Measurements from ENCODE around the gene PCSK6. TPM values are rescaled to one million over a fixed set of nuclear protein-coding genes. Genes with fewer than 3 reads are reported as not detected.

PCSK6 gene
- total RNA-seq, 1 donor from 2014 or later: 1.3 TPM

- FAIRE-seq (no peak), DNase-seq (ENCODE audit: low read depth) (no peak)
- TF ChIP-seq, protein P1, sequence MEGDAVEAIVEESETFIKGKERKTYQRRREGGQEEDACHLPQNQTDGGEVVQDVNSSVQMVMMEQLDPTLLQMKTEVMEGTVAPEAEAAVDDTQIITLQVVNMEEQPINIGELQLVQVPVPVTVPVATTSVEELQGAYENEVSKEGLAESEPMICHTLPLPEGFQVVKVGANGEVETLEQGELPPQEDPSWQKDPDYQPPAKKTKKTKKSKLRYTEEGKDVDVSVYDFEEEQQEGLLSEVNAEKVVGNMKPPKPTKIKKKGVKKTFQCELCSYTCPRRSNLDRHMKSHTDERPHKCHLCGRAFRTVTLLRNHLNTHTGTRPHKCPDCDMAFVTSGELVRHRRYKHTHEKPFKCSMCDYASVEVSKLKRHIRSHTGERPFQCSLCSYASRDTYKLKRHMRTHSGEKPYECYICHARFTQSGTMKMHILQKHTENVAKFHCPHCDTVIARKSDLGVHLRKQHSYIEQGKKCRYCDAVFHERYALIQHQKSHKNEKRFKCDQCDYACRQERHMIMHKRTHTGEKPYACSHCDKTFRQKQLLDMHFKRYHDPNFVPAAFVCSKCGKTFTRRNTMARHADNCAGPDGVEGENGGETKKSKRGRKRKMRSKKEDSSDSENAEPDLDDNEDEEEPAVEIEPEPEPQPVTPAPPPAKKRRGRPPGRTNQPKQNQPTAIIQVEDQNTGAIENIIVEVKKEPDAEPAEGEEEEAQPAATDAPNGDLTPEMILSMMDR (IDR thresholded peaks at IDR 0.05; ENCODE audit: insufficient read depth, low read depth, low read length): no peak
- TF ChIP-seq EZH2 (IDR thresholded peaks at IDR 0.05; ENCODE audit: insufficient read depth, low read length): no peak
- Histone ChIP-seq H3K4me3 (ENCODE audit: insufficient read depth, low read depth, low read length) (no peak overlapping the region), H3K27ac (ENCODE audit: low read depth, low read length) (no peak overlapping the region), H3K9ac (ENCODE audit: low read length) (no peak overlapping the region), H3K4me1 (ENCODE audit: insufficient read depth, low read length) (no peaks in the 10 kb centered on the region), H3K36me3 (ENCODE audit: insufficient read depth, low read length) (no peaks in the 10 kb centered on the region), H3K9me3 (ENCODE audit: insufficient read depth, low read depth, low read length) (no peaks in the 10 kb centered on the region), H2AFZ (ENCODE audit: low read depth, low read length) (no peak overlapping the region), H4K20me1 (ENCODE audit: insufficient read depth, low read length) (no peaks in the 10 kb centered on the region), H3K79me2 (ENCODE audit: insufficient read depth, low read length) (no peaks in the 10 kb centered on the region), H3K4me2 (ENCODE audit: low read length) (no peak overlapping the region), H3K27me3 (ENCODE audit: insufficient read depth, low read length) (peaks cover 13% of the 10 kb centered on the region)
- Mint-ChIP-seq H3K4me1 (ENCODE audit: low read depth, unreplicated experiment) (peaks cover 4% of the 10 kb centered on the region), H3K36me3 (ENCODE audit: low read depth, unreplicated experiment) (peaks cover 3% of the 10 kb centered on the region), H3K9me3 (ENCODE audit: unreplicated experiment) (no peaks in the 10 kb centered on the region), H3K4me3 (ENCODE audit: unreplicated experiment) (no peak overlapping the region), H3K27ac (ENCODE audit: unreplicated experiment) (no peak overlapping the region), H3K27me3 (ENCODE audit: low read depth, unreplicated experiment) (peaks cover 64% of the 10 kb centered on the region)
Measured at GRCh38 chr15:101496198-101496986, 6.9 kb upstream of the PCSK6 start.

- no peaks in the 10 kb centered on the region for H3K4me1 ChIP-seq (ENCODE audit: insufficient read depth, low read length)
- no peaks in the 10 kb centered on the region for H4K20me1 ChIP-seq (ENCODE audit: insufficient read depth, low read length)
- H3K79me2 ChIP-seq (ENCODE audit: insufficient read depth, low read length): no peaks in the 10 kb centered on the region
- Mint-ChIP-seq H3K27me3 (ENCODE audit: low read depth, unreplicated experiment) (peaks cover 70% of the 10 kb centered on the region), H3K4me1 (ENCODE audit: low read depth, unreplicated experiment) (peaks cover 4% of the 10 kb centered on the region), H3K4me3 (ENCODE audit: unreplicated experiment) (no peak overlapping the region), H3K27ac (ENCODE audit: unreplicated experiment) (no peak overlapping the region), H3K36me3 (ENCODE audit: low read depth, unreplicated experiment) (peaks cover 3% of the 10 kb centered on the region), H3K9me3 (ENCODE audit: unreplicated experiment) (peaks cover 3% of the 10 kb centered on the region)
- H2AFZ ChIP-seq (ENCODE audit: low read depth, low read length): no peak overlapping the region
- DNase-seq (ENCODE audit: low read depth): no peak
- H3K9ac ChIP-seq (ENCODE audit: low read length): no peak overlapping the region
- H3K4me2 ChIP-seq (ENCODE audit: low read length): no peak overlapping the region
- FAIRE-seq: no peak
- H3K9me3 ChIP-seq (ENCODE audit: insufficient read depth, low read depth, low read length): no peaks in the 10 kb centered on the region
- H3K4me3 ChIP-seq (ENCODE audit: insufficient read depth, low read depth, low read length): no peak overlapping the region
- no peaks in the 10 kb centered on the region for H3K36me3 ChIP-seq (ENCODE audit: insufficient read depth, low read length)
- no peak for TF ChIP-seq EZH2 (IDR thresholded peaks at IDR 0.05; ENCODE audit: insufficient read depth, low read length)
- TF ChIP-seq, protein P1 (IDR thresholded peaks at IDR 0.05; ENCODE audit: insufficient read depth, low read depth, low read length): no peak
- no peak overlapping the region for H3K27ac ChIP-seq (ENCODE audit: low read depth, low read length)
- peaks cover 15% of the 10 kb centered on the region for H3K27me3 ChIP-seq (ENCODE audit: insufficient read depth, low read length)
Measured at GRCh38 chr15:101495334-101496197, 6.1 kb upstream of the PCSK6 start.
